ENCODE results near the gene GBP7.

GRCh38 chr1:89190017-89190416 lies 14.2 kb upstream of the GBP7 start:
- TF ChIP-seq, protein P1, sequence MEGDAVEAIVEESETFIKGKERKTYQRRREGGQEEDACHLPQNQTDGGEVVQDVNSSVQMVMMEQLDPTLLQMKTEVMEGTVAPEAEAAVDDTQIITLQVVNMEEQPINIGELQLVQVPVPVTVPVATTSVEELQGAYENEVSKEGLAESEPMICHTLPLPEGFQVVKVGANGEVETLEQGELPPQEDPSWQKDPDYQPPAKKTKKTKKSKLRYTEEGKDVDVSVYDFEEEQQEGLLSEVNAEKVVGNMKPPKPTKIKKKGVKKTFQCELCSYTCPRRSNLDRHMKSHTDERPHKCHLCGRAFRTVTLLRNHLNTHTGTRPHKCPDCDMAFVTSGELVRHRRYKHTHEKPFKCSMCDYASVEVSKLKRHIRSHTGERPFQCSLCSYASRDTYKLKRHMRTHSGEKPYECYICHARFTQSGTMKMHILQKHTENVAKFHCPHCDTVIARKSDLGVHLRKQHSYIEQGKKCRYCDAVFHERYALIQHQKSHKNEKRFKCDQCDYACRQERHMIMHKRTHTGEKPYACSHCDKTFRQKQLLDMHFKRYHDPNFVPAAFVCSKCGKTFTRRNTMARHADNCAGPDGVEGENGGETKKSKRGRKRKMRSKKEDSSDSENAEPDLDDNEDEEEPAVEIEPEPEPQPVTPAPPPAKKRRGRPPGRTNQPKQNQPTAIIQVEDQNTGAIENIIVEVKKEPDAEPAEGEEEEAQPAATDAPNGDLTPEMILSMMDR (IDR thresholded peaks at IDR 0.05): no peak
- no peak for TF ChIP-seq POLR2A (IDR thresholded peaks at IDR 0.05)
